Hepatocyte (in vitro differentiated cells): ENCODE data around the gene SMIM13. TPM values are rescaled to one million over a fixed set of nuclear protein-coding genes. Genes with fewer than 3 reads are reported as not detected.

ENCODE experiments used
- DNase-seq: peaks from one replicate; pipeline ENCODE4 v3.0.0-alpha.2; 2016; ENCODE audit warnings: low spot score
- H2AFZ ChIP-seq: fragments of 200-600 bp; sonication (generic); 2 replicates; pipeline ENCODE4 v1.6.0; 2016; ENCODE audit warnings: antibody characterized with exemption, mild to moderate bottlenecking
- H3K27ac ChIP-seq: fragments of 200-600 bp; sonication (generic); 2 replicates; pipeline ENCODE4 v1.5.1; 2016; ENCODE audit warnings: mild to moderate bottlenecking
- H3K27me3 ChIP-seq: fragments of 200-600 bp; sonication (generic); 2 replicates; pipeline ENCODE4 v1.6.1; 2016
- H3K36me3 ChIP-seq: fragments of 200-600 bp; sonication (generic); replicated peaks from 2 replicates; pipeline ENCODE4 v1.5.1; 2016; ENCODE audit warnings: low read depth; ENCODE audit not compliant: insufficient read depth
- H3K4me1 ChIP-seq: fragments of 200-600 bp; sonication (generic); 2 replicates; pipeline ENCODE4 v1.5.1; 2016; ENCODE audit warnings: mild to moderate bottlenecking, moderate library complexity; ENCODE audit not compliant: insufficient read depth
- H3K4me2 ChIP-seq: fragments of 200-600 bp; sonication (generic); 2 replicates; pipeline ENCODE4 v1.6.0; 2016
- H3K4me3 ChIP-seq: fragments of 200-600 bp; sonication (generic); 2 replicates; pipeline ENCODE4 v1.5.1; 2016; ENCODE audit warnings: mild to moderate bottlenecking
- H3K79me2 ChIP-seq: fragments of 200-600 bp; sonication (generic); 2 replicates; pipeline ENCODE4 v1.6.0; 2017; ENCODE audit warnings: mild to moderate bottlenecking
- H3K9me2 ChIP-seq: fragments of 200-600 bp; sonication (generic); replicated peaks from 2 replicates; pipeline ENCODE4 v1.6.0; 2017; ENCODE audit warnings: mild to moderate bottlenecking; ENCODE audit not compliant: insufficient read depth
- H3K9me3 ChIP-seq: fragments of 200-600 bp; sonication (generic); 2 replicates; pipeline ENCODE4 v1.5.1; 2016; ENCODE audit warnings: low read depth, mild to moderate bottlenecking
- H4K20me1 ChIP-seq: fragments of 200-600 bp; sonication (generic); 2 replicates; pipeline ENCODE4 v1.6.0; 2016; ENCODE audit warnings: mild to moderate bottlenecking; ENCODE audit not compliant: insufficient read depth, poor library complexity, severe bottlenecking
- EZH2 ChIP-seq: fragments of 200-600 bp; sonication (generic); IDR thresholded peaks from 2 replicates; pipeline ENCODE4 v1.6.1; 2016; ENCODE audit warnings: antibody characterized with exemption, mild to moderate bottlenecking, borderline replicate concordance
- EZH2phosphoT487 ChIP-seq: fragments of 200-600 bp; sonication (generic); IDR thresholded peaks from one replicate; pipeline ENCODE4 v1.6.1; 2018; ENCODE audit warnings: antibody characterized with exemption, mild to moderate bottlenecking, low read depth, moderate library complexity; ENCODE audit not compliant: unreplicated experiment, severe bottlenecking
- WGBS: methylation state at CpG from one replicate; pipeline ENCODE4 v1.1.6; 2016; ENCODE audit warnings: low lambda C conversion rate; ENCODE audit errors: missing lambda C conversion rate; 5-methylcytosine and 5-hydroxymethylcytosine counted together
- polyA plus RNA-seq: library from polyadenylated mRNA; unstranded; fragments of >200 nt; fragmentation: Nextera tagmentation; extraction: Ambion mirVana; gene quantifications from 2 replicates; pipeline ENCODE4 v1.2.1, GENCODE V29; 2016
- total RNA-seq: library from RNA; depleted of rRNA; stranded (reverse); fragments of >200 nt; gene quantifications from 2 replicates; pipeline ENCODE4 v1.2.3, GENCODE V29; 2014
- TF ChIP-seq, protein P1 (sequence below): fragments of 200-600 bp; sonication (generic); IDR thresholded peaks from 2 replicates; pipeline ENCODE4 v1.5.1; 2016; ENCODE audit warnings: antibody characterized with exemption, mild to moderate bottlenecking; ENCODE audit not compliant: poor library complexity

Gene SMIM13
- total and polyA plus RNA-seq, 2 experiments from 2014 or later = 9.3 to 18.2 TPM

DNA sequence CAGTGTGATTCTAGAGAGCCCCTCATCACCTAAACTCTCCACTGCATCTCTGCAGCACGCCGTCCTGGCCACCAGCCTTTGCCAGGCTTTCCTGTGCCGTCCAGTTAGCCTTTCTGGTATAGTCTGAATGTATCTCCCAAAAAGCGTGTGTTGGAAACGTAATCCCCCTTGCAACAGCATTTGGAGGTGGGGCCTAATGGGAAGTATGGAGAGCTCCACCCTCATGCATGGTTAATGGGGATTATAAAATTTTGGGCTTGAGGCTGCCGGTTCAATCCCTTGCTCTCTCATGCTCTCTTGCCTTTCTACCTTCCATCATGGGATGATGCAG, 85.4 kb downstream of the SMIM13 start:
- Histone ChIP-seq H4K20me1 (no peaks in the 10 kb centered on the region), H3K36me3 (no peaks in the 10 kb centered on the region), H3K9me3 (peaks cover 9% of the 10 kb centered on the region), H3K4me3 (no peak overlapping the region), H3K79me2 (no peaks in the 10 kb centered on the region), H3K27me3 (no peaks in the 10 kb centered on the region), H3K4me1 (no peaks in the 10 kb centered on the region), H3K4me2 (no peak overlapping the region), H3K9me2 (no peaks in the 10 kb centered on the region), H3K27ac (no peak overlapping the region), H2AFZ (no peak overlapping the region)
- no peak for DNase-seq
- 67% methylated on average over 6 of the region's 6 CpGs for WGBS
- TF ChIP-seq, protein P1, sequence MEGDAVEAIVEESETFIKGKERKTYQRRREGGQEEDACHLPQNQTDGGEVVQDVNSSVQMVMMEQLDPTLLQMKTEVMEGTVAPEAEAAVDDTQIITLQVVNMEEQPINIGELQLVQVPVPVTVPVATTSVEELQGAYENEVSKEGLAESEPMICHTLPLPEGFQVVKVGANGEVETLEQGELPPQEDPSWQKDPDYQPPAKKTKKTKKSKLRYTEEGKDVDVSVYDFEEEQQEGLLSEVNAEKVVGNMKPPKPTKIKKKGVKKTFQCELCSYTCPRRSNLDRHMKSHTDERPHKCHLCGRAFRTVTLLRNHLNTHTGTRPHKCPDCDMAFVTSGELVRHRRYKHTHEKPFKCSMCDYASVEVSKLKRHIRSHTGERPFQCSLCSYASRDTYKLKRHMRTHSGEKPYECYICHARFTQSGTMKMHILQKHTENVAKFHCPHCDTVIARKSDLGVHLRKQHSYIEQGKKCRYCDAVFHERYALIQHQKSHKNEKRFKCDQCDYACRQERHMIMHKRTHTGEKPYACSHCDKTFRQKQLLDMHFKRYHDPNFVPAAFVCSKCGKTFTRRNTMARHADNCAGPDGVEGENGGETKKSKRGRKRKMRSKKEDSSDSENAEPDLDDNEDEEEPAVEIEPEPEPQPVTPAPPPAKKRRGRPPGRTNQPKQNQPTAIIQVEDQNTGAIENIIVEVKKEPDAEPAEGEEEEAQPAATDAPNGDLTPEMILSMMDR = no peak
- TF ChIP-seq EZH2 (no peak), EZH2phosphoT487 (no peak)

DNA sequence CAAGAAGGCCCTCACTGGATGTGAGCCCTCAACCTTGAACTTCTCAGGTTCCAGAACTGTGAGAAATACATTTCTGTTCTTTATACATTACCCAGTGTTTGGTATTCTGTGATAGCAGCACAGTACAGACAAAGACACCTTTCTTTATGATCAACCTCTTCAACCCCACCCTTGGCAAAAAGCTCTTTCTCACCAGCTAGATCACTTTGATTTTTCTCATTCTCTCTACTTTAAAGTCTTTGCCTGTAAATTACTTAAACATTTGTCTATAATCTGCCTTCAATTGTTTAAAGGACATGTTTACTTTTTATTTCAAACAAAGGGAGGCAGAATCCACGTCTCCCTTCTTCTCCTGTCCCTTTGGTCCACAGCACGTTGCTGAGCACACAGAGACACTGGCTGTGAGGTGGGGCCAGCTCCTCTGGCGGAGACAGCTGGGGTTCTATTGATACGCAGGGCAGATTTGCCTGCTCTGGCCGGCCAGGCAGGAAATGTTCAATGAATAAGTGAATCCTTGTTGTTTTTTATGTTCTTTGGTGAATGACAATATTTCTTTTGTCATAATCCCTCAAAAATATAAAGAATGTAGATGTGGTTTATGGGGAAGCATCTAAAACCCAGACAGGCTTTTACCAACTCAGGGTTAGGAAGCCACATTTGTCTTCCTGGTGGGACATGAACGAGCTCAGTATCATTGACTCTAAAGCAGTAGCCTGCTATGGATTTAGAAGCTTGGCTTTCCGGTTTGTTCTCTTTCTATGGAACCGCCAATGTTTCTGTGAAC, 86.0 kb downstream of the SMIM13 start:
- H3K36me3 ChIP-seq = no peaks in the 10 kb centered on the region
- peak overlapping the region; percentile 40 for H3K27ac ChIP-seq
- H3K9me3 ChIP-seq = peaks cover 9% of the 10 kb centered on the region
- TF ChIP-seq, protein P1 = no peak
- no peak for TF ChIP-seq EZH2phosphoT487
- TF ChIP-seq EZH2 = no peak
- H3K4me1 ChIP-seq = no peaks in the 10 kb centered on the region
- no peaks in the 10 kb centered on the region for H3K27me3 ChIP-seq
- no peak overlapping the region for H2AFZ ChIP-seq
- no peak overlapping the region for H3K4me3 ChIP-seq
- no peak overlapping the region for H3K4me2 ChIP-seq
- no peaks in the 10 kb centered on the region for H3K9me2 ChIP-seq
- WGBS = 41% methylated on average over 8 of the region's 8 CpGs
- H3K79me2 ChIP-seq = no peaks in the 10 kb centered on the region
- no peak for DNase-seq
- H4K20me1 ChIP-seq = no peaks in the 10 kb centered on the region

- Histone ChIP-seq H3K4me3 (no peak overlapping the region), H3K4me1 (no peaks in the 10 kb centered on the region), H4K20me1 (no peaks in the 10 kb centered on the region), H3K27ac (no peak overlapping the region), H3K4me2 (no peak overlapping the region), H3K79me2 (peaks cover 2% of the 10 kb centered on the region), H3K9me2 (no peaks in the 10 kb centered on the region), H3K9me3 (peaks cover 9% of the 10 kb centered on the region), H3K36me3 (no peaks in the 10 kb centered on the region), H3K27me3 (no peaks in the 10 kb centered on the region), H2AFZ (no peak overlapping the region)
- 96% methylated on average over 3 of the region's 3 CpGs for WGBS
- TF ChIP-seq EZH2phosphoT487 (no peak), EZH2 (no peak)
- TF ChIP-seq, protein P1 = no peak
- no peak for DNase-seq
Observed at GRCh38 chr6:11181478-11182136, 88.0 kb downstream of the SMIM13 start.
